H1 (cell line): Measurements from ENCODE around the gene RHEB. TPM values are rescaled to one million over a fixed set of nuclear protein-coding genes. Genes with fewer than 3 reads are reported as not detected.

Experiments
- ASH2L ChIP-seq: fragments of 200-600, 300-600 bp; sonication (generic); IDR thresholded peaks from one replicate; pipeline ENCODE4 v1.7.1; 2017; ENCODE audit warnings: low read length
- CHD1 ChIP-seq: IDR thresholded peaks from 2 replicates; pipeline ENCODE4 v1.6.1; 2012; ENCODE audit warnings: low read depth, low read length, improper control_type of control experiment
- RAD21 ChIP-seq, 2 experiments: IDR thresholded peaks in 1 of 2; conservative IDR thresholded peaks in 1 of 2; 2 replicates each; pipeline ENCODE4 v1.6.1; 2011; ENCODE audit warnings: low read depth in 2 of 2, low read length in 2 of 2, improper control_type of control experiment in 1 of 2, inconsistent platforms in 1 of 2, mild to moderate bottlenecking in 1 of 2, moderate library complexity in 1 of 2
- SIN3A ChIP-seq, 2 experiments: IDR thresholded peaks in 1 of 2; conservative IDR thresholded peaks in 1 of 2; 2 replicates each; pipeline ENCODE4 v1.6.1; 2011 to 2012; ENCODE audit warnings: low read length in 2 of 2, improper control_type of control experiment in 1 of 2, low read depth in 1 of 2, mild to moderate bottlenecking in 1 of 2
- SRF ChIP-seq: IDR thresholded peaks from 2 replicates; pipeline ENCODE4 v1.6.1; 2011; ENCODE audit warnings: mild to moderate bottlenecking, low read depth, low read length, moderate library complexity
- SUZ12 ChIP-seq: fragments of 200-600 bp; sonication (generic); IDR thresholded peaks from 2 replicates; pipeline ENCODE4 v1.6.1; 2012; ENCODE audit warnings: mild to moderate bottlenecking, inconsistent platforms, low read length, moderate library complexity, mixed read lengths
- TAF7 ChIP-seq: optimal IDR thresholded peaks from 2 replicates; pipeline ENCODE3; 2011; ENCODE audit warnings: low read depth, mild to moderate bottlenecking, inconsistent platforms, low read length, moderate library complexity, borderline replicate concordance
- YY1 ChIP-seq: IDR thresholded peaks from 2 replicates; pipeline ENCODE4 v1.6.1; 2011; ENCODE audit warnings: low read depth, mild to moderate bottlenecking, low read length
- polyA plus RNA-seq, 7 experiments: library from polyadenylated mRNA; depleted of rRNA in 3 of 7; stranded (reverse) in 5 of 7; unstranded in 2 of 7; fragments of >200 nt in 5 of 7; fragments of 200-250 nt in 2 of 7; gene quantifications; 1 replicate in 5 of 7; 2 replicates in 1 of 7; 4 replicates in 1 of 7; pipeline versions ENCODE4 v1.2.1 to v1.2.3, GENCODE V29; 2011 to 2013; ENCODE audit warnings: missing spikeins in 2 of 7, mixed read lengths in 2 of 7
- total RNA-seq: library from RNA; stranded (reverse); fragmentation: NEBNext Ultra II Directional; extraction: Animal tissue kit (Norgen Biotek cat#: 25700); gene quantifications from 2 replicates; pipeline ENCODE4 v1.2.1, GENCODE V29; 2021
- TF ChIP-seq, protein P1 (sequence below): fragments of 300-600 bp; sonication (generic); IDR thresholded peaks from 2 replicates; pipeline ENCODE4 v1.7.1; 2012; ENCODE audit warnings: low read length, moderate library complexity, mild to moderate bottlenecking, inconsistent platforms; ENCODE audit not compliant: insufficient replicate concordance

The RHEB gene
- total and polyA plus RNA-seq, 2 of the 8 experiments (the other 6 are each of a cell fraction or from before 2014, with no cell fraction given) = 60.8 to 132 TPM

DNA sequence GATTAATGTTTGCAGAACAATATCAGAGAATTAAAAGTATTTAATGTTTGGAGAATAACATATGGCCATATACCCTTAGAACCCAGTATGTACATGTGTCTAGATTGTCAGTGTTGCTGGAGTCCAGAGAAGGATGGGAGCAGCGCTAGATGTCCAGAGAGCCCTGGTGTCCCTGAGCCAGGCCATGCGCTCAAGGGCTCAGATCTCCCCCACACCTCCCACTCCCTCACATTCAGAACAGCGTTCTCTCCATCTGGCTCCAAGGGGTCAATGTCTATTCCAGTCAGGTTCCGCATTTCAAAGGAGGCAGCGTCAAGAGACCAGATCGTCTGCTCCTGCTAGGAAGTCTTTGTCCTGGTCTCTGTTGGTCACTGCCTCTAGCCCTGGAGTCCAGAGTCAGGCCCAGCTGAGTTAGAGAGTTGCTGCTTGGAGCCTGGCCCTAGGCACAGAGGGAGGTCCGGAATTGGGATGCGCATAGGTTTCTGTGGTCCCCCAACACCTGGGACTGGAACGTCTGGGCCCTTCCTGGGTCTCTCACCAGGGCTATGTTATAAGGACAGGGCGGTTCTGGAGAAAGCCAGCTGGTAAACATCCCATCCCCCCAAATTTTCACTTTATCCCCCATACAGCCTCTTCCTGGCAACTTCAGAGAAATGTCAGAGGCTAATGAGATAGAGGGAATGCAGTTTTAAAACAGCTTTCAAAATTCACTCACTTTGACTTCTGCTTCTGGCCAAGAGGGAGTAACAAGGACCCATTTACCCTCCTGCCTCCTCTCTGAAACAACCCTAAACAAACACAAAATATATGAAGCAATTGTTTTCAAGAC is 103.4 kb downstream of the RHEB start (continued):
- TF ChIP-seq, protein P1, sequence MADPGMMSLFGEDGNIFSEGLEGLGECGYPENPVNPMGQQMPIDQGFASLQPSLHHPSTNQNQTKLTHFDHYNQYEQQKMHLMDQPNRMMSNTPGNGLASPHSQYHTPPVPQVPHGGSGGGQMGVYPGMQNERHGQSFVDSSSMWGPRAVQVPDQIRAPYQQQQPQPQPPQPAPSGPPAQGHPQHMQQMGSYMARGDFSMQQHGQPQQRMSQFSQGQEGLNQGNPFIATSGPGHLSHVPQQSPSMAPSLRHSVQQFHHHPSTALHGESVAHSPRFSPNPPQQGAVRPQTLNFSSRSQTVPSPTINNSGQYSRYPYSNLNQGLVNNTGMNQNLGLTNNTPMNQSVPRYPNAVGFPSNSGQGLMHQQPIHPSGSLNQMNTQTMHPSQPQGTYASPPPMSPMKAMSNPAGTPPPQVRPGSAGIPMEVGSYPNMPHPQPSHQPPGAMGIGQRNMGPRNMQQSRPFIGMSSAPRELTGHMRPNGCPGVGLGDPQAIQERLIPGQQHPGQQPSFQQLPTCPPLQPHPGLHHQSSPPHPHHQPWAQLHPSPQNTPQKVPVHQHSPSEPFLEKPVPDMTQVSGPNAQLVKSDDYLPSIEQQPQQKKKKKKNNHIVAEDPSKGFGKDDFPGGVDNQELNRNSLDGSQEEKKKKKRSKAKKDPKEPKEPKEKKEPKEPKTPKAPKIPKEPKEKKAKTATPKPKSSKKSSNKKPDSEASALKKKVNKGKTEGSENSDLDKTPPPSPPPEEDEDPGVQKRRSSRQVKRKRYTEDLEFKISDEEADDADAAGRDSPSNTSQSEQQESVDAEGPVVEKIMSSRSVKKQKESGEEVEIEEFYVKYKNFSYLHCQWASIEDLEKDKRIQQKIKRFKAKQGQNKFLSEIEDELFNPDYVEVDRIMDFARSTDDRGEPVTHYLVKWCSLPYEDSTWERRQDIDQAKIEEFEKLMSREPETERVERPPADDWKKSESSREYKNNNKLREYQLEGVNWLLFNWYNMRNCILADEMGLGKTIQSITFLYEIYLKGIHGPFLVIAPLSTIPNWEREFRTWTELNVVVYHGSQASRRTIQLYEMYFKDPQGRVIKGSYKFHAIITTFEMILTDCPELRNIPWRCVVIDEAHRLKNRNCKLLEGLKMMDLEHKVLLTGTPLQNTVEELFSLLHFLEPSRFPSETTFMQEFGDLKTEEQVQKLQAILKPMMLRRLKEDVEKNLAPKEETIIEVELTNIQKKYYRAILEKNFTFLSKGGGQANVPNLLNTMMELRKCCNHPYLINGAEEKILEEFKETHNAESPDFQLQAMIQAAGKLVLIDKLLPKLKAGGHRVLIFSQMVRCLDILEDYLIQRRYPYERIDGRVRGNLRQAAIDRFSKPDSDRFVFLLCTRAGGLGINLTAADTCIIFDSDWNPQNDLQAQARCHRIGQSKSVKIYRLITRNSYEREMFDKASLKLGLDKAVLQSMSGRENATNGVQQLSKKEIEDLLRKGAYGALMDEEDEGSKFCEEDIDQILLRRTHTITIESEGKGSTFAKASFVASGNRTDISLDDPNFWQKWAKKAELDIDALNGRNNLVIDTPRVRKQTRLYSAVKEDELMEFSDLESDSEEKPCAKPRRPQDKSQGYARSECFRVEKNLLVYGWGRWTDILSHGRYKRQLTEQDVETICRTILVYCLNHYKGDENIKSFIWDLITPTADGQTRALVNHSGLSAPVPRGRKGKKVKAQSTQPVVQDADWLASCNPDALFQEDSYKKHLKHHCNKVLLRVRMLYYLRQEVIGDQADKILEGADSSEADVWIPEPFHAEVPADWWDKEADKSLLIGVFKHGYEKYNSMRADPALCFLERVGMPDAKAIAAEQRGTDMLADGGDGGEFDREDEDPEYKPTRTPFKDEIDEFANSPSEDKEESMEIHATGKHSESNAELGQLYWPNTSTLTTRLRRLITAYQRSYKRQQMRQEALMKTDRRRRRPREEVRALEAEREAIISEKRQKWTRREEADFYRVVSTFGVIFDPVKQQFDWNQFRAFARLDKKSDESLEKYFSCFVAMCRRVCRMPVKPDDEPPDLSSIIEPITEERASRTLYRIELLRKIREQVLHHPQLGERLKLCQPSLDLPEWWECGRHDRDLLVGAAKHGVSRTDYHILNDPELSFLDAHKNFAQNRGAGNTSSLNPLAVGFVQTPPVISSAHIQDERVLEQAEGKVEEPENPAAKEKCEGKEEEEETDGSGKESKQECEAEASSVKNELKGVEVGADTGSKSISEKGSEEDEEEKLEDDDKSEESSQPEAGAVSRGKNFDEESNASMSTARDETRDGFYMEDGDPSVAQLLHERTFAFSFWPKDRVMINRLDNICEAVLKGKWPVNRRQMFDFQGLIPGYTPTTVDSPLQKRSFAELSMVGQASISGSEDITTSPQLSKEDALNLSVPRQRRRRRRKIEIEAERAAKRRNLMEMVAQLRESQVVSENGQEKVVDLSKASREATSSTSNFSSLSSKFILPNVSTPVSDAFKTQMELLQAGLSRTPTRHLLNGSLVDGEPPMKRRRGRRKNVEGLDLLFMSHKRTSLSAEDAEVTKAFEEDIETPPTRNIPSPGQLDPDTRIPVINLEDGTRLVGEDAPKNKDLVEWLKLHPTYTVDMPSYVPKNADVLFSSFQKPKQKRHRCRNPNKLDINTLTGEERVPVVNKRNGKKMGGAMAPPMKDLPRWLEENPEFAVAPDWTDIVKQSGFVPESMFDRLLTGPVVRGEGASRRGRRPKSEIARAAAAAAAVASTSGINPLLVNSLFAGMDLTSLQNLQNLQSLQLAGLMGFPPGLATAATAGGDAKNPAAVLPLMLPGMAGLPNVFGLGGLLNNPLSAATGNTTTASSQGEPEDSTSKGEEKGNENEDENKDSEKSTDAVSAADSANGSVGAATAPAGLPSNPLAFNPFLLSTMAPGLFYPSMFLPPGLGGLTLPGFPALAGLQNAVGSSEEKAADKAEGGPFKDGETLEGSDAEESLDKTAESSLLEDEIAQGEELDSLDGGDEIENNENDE = no peak
- no peak for TF ChIP-seq ASH2L
- no peak for TF ChIP-seq RAD21 (IDR thresholded peaks at IDR 0.05 in 1 of 2, conservative IDR thresholded peaks at IDR 0.05 in 1 of 2; ENCODE audit: low read depth in 2 of 2, low read length in 2 of 2)
- TF ChIP-seq YY1 = no peak
- no peak for TF ChIP-seq CHD1
- no peak for TF ChIP-seq SUZ12
- TF ChIP-seq SIN3A (conservative IDR thresholded peaks at IDR 0.05 in 1 of 2, IDR thresholded peaks at IDR 0.05 in 1 of 2; ENCODE audit: low read depth in 1 of 2, low read length in 2 of 2) = no peak
- TF ChIP-seq TAF7 = no peak
- no peak for TF ChIP-seq SRF
